ENCODE measurements around the gene AMY2A.
"Not testable (repeated sequence)": the region's sequence is repeated elsewhere in the genome, so short reads cannot be mapped to it uniquely, and the experiment has no call there.

Gene AMY2A

DNA sequence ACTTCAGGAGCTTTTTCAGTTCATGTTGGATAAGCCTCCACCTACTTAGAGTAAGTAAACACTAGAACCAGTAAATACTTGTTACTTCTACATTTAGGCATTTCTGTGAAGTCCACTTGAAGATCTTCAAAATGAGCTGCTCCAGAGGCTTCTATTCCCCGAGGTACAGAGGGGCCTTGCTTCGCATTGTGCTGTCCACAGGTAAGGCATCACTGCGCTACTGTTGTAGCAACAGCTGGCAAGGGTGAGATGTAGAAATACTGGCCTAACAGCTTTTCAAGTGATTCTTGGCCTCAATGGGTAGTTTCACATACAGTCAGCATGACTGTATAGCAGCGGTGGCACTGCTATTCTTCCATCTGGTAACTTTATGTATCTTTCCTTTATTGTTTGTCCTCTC lies 33.7 kb downstream of the AMY2A start:
- H2AFZ ChIP-seq (ENCODE audit: low read depth); H3K4me2 ChIP-seq; H4K20me1 ChIP-seq (ENCODE audit: insufficient read depth); H3K9ac ChIP-seq; H3K27ac ChIP-seq; H3K36me3 ChIP-seq (ENCODE audit: insufficient read depth); H3K4me3 ChIP-seq (IDR thresholded peaks at IDR 0.05; ENCODE audit: insufficient read depth, low read depth, low read length); H3K79me2 ChIP-seq (ENCODE audit: insufficient read depth, low read depth); H3K27me3 ChIP-seq (ENCODE audit: insufficient read depth, low read depth); H3K4me1 ChIP-seq (ENCODE audit: low read depth, poor library complexity, severe bottlenecking): not testable (repeated sequence)

DNA sequence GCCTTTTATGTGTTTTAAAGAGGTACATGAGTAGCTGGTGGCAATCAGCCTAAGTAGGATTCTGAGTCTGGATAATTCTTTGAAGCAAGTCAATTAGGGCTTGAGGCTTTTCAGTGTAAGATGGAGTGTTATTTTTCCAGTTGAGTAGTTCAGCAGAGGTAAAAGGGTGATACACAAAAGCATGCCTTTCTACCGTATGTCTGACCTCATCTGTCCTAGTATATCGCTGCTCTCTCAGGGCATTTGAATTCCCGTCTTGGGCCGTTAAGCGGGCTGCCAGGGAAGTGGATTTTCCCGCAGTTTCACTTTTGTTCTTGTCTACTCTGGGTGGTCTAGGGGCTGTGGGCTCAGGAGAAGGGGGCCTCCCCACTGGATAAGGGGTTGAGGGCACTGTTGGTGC lies 36.9 kb downstream of the AMY2A start:
- H4K20me1 ChIP-seq (ENCODE audit: insufficient read depth); H3K9ac ChIP-seq; H3K4me2 ChIP-seq; H3K4me1 ChIP-seq (ENCODE audit: low read depth, poor library complexity, severe bottlenecking); H3K27ac ChIP-seq; H3K79me2 ChIP-seq (ENCODE audit: insufficient read depth, low read depth); H3K27me3 ChIP-seq (ENCODE audit: insufficient read depth, low read depth); H2AFZ ChIP-seq (ENCODE audit: low read depth); H3K36me3 ChIP-seq (ENCODE audit: insufficient read depth); H3K4me3 ChIP-seq (IDR thresholded peaks at IDR 0.05; ENCODE audit: insufficient read depth, low read depth, low read length): not testable (repeated sequence)

- not testable (repeated sequence) for H2AFZ ChIP-seq (ENCODE audit: low read depth); H3K4me1 ChIP-seq (ENCODE audit: low read depth, poor library complexity, severe bottlenecking); H3K4me3 ChIP-seq (IDR thresholded peaks at IDR 0.05; ENCODE audit: insufficient read depth, low read depth, low read length); H3K27ac ChIP-seq; H3K79me2 ChIP-seq (ENCODE audit: insufficient read depth, low read depth); H3K4me2 ChIP-seq; H3K9ac ChIP-seq; H4K20me1 ChIP-seq (ENCODE audit: insufficient read depth); H3K27me3 ChIP-seq (ENCODE audit: insufficient read depth, low read depth); H3K36me3 ChIP-seq (ENCODE audit: insufficient read depth)
Observed at GRCh38 chr1:103655460-103655859, 38.2 kb downstream of the AMY2A start, which contains the start of gene AMY1A. TSS of gene AMY1A (plus strand) at chr1:103655760. CDS start at chr1:103656331, 571 bp downstream.

All from KMS-11 (cell line).